HepG2 (cell line): ENCODE results near the gene WFDC6.

Experiments used
- FOXK1 ChIP-seq: sonication (generic); formaldehyde crosslinking; IDR thresholded peaks from 2 replicates; pipeline ENCODE4 v1.4.0; 2020; ENCODE audit warnings: low read depth, missing genetic modification reagents, borderline replicate concordance
- JUNB ChIP-seq: sonication (generic); formaldehyde crosslinking; IDR thresholded peaks from 2 replicates; pipeline ENCODE4 v1.8.0; 2022; ENCODE audit warnings: missing genetic modification reagents, mild to moderate bottlenecking, borderline replicate concordance
- NR2F6 ChIP-seq, 2 experiments: IDR thresholded peaks; 2 replicates each; pipeline ENCODE4 v1.6.1; 2016; ENCODE audit warnings: antibody characterized with exemption in 1 of 2, mild to moderate bottlenecking in 1 of 2
- RXRA ChIP-seq: sonication (generic); formaldehyde crosslinking; IDR thresholded peaks from 2 replicates; pipeline ENCODE4 v1.5.1; 2020; ENCODE audit warnings: missing genetic modification reagents
- TAF1 ChIP-seq: sonication (generic); formaldehyde crosslinking; IDR thresholded peaks from 2 replicates; pipeline ENCODE4 v1.4.0; 2020; ENCODE audit warnings: missing genetic modification reagents
- TCF12 ChIP-seq, 2 experiments: fragments of 450-650 bp in 1 of 2; sonication (generic) in 1 of 2; formaldehyde crosslinking in 1 of 2; IDR thresholded peaks; 2 replicates each; pipeline versions ENCODE4 v1.6.1 to v1.8.0; 2017 to 2022; ENCODE audit warnings: antibody characterized with exemption in 1 of 2, mild to moderate bottlenecking in 1 of 2, missing genetic modification reagents in 1 of 2, moderate library complexity in 1 of 2
- THYN1 ChIP-seq: sonication (generic); formaldehyde crosslinking; IDR thresholded peaks from 2 replicates; pipeline ENCODE4 v1.8.1; 2023; ENCODE audit warnings: low read depth, mild to moderate bottlenecking, moderate library complexity, missing genetic modification reagents, borderline replicate concordance
- ZBTB7B ChIP-seq: sonication (generic); formaldehyde crosslinking; IDR thresholded peaks from 2 replicates; pipeline ENCODE4 v1.4.0; 2020; ENCODE audit warnings: missing genetic modification reagents
- TF ChIP-seq, protein P1 (sequence below): IDR thresholded peaks from 2 replicates; pipeline ENCODE4 v1.6.1; 2012; ENCODE audit warnings: low read length, improper control_type of control experiment
- TF ChIP-seq, protein P2 (sequence below): sonication (generic); formaldehyde crosslinking; IDR thresholded peaks from 2 replicates; pipeline ENCODE4 v1.5.0; 2020; ENCODE audit warnings: mild to moderate bottlenecking, missing genetic modification reagents, moderate library complexity
- TF ChIP-seq, protein P3 (sequence below): sonication (generic); formaldehyde crosslinking; IDR thresholded peaks from 2 replicates; pipeline ENCODE4 v1.4.0; 2020; ENCODE audit warnings: low read depth, mild to moderate bottlenecking, missing genetic modification reagents
- TF ChIP-seq, protein P4 (sequence below): IDR thresholded peaks from 2 replicates; pipeline ENCODE4 v1.6.1; 2016; ENCODE audit warnings: low read depth, borderline replicate concordance

DNA sequence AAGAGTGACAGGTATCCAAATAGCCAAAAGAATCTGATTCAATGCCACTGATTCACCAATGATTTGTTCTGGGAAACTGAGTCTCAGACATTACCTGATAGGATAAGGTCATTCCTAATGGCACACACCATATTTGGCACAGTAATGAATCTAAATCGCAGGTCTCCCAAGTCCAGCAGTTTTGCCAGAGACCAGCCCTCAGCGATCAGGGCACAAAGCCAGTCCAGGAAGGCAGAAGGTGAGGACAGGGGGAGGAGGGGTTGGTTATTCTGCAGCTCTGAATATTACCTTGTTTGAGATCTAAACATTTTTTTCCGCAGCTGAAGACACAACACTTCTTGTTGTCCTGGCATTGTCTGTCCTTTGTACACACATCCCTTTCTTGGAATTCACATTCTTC is 6.1 kb upstream of the WFDC6 start:
- TF ChIP-seq NR2F6 (IDR thresholded peaks at IDR 0.05) (no peak), NR2F6 (CRISPR knock-in tag; IDR thresholded peaks at IDR 0.05) (no peak), RXRA (CRISPR knock-in tag) (no peak), THYN1 (CRISPR knock-in tag) (no peak), ZBTB7B (CRISPR knock-in tag) (no peak), JUNB (CRISPR knock-in tag) (no peak), FOXK1 (CRISPR knock-in tag) (no peak), TAF1 (CRISPR knock-in tag) (no peak), TCF12 (IDR thresholded peaks at IDR 0.05) (no peak), TCF12 (CRISPR knock-in tag; IDR thresholded peaks at IDR 0.05) (no peak)
- TF ChIP-seq, protein P1, sequence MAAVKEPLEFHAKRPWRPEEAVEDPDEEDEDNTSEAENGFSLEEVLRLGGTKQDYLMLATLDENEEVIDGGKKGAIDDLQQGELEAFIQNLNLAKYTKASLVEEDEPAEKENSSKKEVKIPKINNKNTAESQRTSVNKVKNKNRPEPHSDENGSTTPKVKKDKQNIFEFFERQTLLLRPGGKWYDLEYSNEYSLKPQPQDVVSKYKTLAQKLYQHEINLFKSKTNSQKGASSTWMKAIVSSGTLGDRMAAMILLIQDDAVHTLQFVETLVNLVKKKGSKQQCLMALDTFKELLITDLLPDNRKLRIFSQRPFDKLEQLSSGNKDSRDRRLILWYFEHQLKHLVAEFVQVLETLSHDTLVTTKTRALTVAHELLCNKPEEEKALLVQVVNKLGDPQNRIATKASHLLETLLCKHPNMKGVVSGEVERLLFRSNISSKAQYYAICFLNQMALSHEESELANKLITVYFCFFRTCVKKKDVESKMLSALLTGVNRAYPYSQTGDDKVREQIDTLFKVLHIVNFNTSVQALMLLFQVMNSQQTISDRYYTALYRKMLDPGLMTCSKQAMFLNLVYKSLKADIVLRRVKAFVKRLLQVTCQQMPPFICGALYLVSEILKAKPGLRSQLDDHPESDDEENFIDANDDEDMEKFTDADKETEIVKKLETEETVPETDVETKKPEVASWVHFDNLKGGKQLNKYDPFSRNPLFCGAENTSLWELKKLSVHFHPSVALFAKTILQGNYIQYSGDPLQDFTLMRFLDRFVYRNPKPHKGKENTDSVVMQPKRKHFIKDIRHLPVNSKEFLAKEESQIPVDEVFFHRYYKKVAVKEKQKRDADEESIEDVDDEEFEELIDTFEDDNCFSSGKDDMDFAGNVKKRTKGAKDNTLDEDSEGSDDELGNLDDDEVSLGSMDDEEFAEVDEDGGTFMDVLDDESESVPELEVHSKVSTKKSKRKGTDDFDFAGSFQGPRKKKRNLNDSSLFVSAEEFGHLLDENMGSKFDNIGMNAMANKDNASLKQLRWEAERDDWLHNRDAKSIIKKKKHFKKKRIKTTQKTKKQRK: no peak
- TF ChIP-seq, protein P2, sequence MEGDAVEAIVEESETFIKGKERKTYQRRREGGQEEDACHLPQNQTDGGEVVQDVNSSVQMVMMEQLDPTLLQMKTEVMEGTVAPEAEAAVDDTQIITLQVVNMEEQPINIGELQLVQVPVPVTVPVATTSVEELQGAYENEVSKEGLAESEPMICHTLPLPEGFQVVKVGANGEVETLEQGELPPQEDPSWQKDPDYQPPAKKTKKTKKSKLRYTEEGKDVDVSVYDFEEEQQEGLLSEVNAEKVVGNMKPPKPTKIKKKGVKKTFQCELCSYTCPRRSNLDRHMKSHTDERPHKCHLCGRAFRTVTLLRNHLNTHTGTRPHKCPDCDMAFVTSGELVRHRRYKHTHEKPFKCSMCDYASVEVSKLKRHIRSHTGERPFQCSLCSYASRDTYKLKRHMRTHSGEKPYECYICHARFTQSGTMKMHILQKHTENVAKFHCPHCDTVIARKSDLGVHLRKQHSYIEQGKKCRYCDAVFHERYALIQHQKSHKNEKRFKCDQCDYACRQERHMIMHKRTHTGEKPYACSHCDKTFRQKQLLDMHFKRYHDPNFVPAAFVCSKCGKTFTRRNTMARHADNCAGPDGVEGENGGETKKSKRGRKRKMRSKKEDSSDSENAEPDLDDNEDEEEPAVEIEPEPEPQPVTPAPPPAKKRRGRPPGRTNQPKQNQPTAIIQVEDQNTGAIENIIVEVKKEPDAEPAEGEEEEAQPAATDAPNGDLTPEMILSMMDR (CRISPR knock-in tag): no peak
- TF ChIP-seq, protein P3, sequence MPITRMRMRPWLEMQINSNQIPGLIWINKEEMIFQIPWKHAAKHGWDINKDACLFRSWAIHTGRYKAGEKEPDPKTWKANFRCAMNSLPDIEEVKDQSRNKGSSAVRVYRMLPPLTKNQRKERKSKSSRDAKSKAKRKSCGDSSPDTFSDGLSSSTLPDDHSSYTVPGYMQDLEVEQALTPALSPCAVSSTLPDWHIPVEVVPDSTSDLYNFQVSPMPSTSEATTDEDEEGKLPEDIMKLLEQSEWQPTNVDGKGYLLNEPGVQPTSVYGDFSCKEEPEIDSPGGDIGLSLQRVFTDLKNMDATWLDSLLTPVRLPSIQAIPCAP: no peak
- TF ChIP-seq, protein P4, sequence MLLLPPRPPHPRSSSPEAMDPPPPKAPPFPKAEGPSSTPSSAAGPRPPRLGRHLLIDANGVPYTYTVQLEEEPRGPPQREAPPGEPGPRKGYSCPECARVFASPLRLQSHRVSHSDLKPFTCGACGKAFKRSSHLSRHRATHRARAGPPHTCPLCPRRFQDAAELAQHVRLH (CRISPR knock-in tag): no peak
